GM11168 (cell line): ENCODE results near the gene COL4A6.

Source experiments
- in situ Hi-C: fragments of 300-500 bp; cut with MboI; formaldehyde crosslinking; loops from one replicate; pipeline ENCODE4 v1.12.0; 2022; ENCODE audit warnings: low sequenced_read_pairs; ENCODE audit not compliant: unreplicated experiment

COL4A6 gene

DNA sequence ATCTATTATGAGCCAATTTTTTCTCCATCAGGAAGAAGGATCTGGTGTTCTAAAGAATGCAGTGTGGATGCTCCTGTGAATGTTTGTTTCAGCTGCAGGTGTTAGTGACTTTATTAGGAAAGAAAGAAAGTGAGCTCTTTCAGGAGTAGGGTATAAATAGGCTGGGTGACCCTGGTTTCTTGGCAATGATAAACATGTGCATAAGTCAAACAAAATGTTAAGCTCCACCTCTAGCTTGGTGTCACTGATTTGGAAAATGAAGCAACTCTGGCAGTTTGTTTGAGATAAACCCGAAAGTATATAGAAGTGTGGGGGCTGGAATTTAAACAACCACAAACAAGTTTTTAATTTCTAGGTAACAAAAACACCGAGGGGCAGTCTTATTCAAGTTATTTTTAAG lies 152.3 kb downstream of the COL4A6 start:
- in situ Hi-C loops = no loop called here

DNA sequence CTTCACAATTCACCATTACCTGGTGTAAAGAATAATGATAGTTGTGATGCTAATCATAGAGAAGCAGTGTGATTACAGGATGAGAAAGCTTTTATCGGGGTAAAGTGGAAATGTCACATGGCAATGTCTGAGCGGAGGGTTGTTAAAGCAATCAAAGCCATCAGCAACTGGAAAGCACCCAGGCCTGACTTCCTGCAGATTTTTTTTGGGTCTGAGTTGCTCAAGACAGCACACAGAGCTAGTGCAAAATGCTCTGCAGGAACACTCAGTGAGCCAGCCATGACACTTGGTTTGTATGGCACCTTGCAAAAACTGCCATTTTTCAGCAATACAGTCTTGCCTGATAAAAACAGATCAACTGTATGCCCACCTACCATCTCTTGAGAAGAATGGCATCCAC lies 152.9 kb downstream of the COL4A6 start:
- in situ Hi-C loops = no loop called here

DNA sequence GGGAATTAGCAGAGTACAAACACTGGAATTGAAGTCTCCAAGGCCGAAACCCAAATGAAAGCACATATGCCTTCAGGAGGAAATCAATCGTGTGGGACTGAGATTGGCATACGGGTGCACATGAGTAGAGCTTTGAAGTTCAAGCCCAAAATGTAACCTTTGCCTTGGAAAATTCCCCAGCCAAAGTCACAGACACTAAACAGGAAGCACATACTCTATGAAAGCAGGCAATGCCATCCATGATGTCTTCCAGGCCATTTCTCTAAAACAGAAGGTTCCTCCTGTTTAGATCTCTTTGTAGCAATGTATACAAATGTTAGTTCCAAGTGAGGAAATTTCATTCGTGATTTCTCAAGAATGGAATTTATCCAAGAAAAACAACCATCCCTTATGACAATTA lies 162.5 kb downstream of the COL4A6 start:
- in situ Hi-C loops = no loop called here

DNA sequence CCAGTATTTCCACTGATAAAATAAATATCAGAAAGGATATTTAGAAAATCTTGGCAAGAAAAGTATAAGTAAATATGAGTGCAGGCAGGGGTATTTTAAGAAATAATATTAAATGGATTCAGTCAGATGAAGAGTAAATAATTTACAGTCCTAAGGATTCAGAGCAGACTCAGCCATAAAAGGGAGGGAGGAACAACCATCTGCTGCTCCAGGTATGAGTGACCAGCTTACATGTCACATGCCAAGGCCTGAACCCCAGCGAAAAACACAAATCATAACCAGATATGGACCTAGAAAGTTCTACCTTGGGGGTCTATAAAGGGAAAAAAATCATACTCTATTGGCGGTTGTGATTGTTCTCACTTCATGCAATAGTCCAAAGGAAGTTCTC lies 166.8 kb downstream of the COL4A6 start:
- in situ Hi-C loops = no loop called here

DNA sequence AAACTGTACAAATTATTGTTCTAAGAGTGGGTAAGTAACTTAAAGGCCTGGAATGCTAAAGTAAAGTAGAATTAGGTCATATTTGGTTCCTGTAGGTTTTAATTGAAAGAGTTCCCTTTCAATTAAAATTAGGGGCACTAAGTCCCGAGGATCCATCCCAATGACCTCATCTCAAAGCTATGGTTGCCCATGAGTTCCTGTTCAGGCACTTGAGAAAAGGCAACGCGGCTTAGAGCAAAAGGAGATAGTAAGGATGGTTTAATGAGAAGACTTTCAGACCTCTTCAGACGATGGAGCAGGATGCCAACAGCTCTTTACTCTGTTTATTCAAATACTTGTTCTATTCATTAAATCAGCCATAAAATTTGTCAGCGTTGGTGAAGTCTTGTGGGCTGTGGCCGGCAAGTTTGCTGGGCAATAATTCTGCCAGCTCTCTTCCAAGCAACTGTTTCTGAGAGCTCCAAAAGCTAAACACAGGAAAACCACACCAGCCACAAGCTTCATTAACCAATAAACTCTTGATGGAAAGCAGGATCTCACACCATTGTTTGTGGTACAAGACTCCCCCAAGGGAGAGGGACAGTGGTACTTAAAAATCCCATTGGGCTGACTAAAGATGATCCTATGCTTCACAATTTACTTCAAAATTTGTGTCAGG lies 167.4 kb downstream of the COL4A6 start:
- in situ Hi-C loops = no loop called here

DNA sequence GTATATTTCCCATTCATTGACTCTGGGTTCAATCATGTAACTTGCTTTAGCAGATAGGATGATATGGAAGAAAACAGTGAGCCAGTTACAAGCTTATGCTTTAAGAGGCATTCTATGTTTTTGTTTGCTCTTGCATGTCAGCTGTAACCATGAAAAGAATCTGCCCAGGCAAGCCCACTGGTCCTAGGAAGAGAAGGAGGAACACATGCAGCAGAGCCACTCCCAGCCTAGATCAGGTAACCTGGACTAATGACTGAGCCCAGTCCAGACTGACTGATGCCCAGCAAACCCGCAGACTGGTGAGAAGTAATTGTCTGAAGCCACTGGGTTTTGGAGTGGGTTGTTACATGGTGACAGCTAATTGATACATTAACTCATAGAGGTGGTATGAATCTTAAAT lies 167.9 kb downstream of the COL4A6 start:
- in situ Hi-C loops = no loop called here

DNA sequence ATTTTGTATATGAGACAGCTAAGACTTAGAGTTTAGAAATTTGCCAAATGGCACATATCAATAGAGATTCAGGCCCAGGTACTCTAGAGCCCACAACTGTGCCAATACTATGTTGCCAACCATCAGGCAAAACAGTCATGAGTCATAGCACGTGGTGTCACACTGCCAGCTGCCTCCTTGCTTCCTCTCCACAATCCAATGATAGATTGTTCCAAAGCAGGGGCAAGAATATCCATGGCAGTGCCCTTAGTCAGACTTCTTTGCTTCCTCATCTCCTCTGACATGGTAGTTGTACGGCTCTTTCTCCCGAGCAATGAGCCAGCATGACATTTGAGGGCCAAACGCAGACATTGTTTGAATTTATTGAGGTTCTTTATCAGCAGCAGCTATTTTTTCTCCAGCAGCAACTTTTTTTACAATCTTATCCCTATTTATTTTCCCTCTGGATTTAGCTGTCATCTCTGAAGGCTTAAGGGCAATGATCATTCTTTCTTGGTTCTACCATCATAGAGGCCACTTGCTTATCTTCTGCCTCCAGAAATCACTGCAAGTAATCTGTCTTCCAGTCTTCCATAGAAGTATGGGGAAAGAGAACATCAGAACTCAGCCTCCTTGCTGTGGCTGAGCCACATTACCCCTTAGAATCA lies 169.7 kb downstream of the COL4A6 start:
- in situ Hi-C loops = no loop called here

DNA sequence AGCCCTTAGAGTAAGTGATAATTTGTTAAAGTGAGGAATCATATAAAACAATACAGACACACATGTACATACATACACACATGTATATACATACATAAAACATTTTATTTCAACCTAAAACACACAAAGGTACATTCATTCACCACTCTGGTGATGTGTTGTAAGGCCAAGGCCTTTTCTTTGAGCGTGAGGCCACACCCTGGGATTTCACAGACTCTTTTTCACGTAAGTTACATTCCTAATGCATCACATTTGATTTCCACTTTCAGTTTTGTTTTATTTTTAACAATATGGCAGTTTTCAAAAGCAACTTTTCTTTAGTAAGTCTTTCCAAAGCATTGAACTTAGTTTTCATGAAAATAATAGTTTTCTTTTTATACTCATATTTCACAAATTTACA lies 170.7 kb downstream of the COL4A6 start:
- in situ Hi-C loops = no loop called here

DNA sequence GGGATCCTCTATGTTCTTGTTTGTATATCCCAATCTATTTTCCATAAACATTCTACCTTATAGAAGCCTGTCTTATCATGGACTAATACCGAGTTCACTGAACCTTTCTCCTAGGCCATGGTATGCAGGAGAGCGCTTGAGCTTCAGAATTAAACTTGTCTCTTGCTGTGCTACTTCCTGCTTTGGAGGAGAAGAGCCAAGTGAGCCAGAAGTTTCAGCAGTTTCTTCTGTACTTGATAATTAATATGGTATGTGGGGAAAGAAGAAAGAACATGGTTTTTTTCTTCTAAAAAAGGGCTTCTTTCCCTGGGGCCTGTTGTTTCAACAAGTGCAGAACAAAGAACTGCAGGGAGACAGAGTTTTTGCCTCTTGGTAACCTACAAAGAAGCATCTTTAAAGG lies 173.8 kb downstream of the COL4A6 start:
- in situ Hi-C loops = no loop called here

DNA sequence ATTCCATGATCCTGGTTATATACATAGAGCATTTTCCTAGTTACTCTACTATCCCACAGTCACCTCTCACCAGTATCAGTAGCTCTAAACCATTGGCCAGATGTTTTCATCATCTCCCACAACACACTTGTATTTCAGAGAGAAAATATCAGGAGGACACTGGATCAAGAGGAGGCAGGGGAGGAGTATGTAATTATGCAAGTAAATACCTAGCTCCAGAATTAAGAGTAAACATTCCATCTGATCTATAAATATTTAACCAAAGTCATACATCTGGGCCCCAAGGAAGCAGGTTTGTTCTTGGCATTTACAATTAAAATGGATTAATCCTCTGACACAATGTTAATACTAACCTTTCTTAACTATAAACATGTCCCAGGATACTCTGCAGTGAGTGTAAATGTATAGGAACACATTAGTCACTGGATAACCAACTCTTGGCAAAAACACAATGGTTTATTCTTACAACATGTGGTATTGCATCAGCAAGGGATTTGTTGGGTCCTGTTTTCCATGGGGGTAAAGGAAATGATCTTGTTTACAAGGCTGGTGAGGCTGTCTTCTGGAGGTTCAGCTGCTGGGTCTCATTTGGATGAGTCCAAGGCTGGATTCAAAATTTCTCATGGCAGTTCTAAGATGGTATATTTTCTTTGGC lies 176.5 kb downstream of the COL4A6 start:
- in situ Hi-C loops = no loop called here

DNA sequence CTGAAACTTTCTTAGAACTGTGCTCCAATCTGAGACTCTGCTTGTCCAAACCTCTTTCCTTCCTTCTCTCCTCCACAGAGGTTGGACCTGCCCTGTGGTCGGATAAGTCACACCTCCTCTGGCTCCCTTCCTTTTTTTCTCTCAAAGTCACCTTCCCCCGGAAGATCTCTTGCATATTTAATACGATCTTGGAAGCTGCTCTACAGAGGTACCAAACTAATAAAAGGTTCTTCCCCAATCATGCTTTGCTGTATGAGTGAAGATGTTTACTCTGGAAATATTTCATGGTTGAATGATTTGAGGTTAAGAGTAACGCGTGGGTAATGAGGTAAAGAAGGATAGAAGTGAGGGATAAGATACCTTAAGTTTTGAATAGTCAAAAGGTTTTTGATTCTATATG lies 180.7 kb downstream of the COL4A6 start:
- in situ Hi-C loops = no loop called here

DNA sequence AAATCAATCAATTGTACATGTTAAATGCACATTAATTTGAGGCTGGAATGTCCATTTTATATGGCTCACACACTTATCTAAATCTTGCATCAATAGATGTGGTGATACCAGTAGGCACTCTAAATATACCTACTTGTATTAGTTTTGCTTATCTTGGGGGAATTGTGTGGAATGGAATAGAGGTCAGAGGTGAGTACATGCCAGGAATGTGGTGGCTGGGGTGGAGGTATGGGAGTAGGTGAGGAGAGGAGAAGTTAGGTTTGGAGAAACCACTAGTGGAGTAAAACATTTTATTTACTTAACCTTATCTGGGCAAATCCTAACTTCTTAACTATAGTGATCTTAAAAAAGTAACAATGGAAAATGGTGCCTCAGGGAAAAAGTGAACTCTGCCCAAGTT lies 183.6 kb downstream of the COL4A6 start:
- in situ Hi-C loops = no loop called here

DNA sequence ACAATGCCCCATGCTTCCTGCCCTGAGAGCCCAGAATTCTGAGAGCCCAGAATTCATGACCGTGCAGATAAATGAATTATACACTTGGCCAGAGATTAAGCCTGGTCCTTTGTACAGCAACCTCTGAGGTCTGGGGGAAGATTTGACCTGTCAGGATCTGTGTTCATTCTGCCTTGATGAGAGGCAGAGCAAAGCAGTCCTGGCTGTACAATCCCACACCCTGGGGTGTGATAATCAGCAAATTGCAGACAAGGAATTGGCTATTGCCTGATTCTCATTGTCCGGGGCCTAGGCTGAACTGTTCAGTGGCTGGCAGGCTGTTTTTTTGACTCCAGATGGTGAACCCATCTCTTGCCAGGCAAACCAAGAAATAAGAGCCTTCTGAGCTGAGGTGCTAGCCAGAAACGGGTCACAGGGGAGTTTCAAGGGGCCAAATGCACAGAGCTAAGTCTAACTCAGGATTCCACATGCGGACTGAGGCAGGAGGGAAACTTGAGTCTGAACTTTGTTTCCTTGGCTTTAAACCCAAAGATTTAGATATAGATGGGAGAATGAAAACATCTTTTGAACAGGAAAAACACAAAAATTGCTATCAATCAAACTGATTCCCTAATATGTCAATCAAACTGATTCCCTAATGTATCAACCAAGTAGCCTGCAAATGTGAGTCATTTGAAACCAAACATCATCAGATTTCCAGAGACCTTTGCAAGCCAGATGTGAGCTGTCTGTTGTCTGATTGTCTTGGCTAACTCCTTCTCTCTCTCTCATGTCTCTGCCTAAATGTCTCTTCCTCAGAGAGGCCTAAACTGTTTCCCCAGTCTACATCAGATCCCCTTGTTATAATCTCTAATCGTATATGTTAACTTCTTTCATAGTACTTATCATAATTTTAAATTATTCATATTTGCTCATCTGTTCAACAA lies 187.3 kb downstream of the COL4A6 start:
- in situ Hi-C loops = no loop called here

DNA sequence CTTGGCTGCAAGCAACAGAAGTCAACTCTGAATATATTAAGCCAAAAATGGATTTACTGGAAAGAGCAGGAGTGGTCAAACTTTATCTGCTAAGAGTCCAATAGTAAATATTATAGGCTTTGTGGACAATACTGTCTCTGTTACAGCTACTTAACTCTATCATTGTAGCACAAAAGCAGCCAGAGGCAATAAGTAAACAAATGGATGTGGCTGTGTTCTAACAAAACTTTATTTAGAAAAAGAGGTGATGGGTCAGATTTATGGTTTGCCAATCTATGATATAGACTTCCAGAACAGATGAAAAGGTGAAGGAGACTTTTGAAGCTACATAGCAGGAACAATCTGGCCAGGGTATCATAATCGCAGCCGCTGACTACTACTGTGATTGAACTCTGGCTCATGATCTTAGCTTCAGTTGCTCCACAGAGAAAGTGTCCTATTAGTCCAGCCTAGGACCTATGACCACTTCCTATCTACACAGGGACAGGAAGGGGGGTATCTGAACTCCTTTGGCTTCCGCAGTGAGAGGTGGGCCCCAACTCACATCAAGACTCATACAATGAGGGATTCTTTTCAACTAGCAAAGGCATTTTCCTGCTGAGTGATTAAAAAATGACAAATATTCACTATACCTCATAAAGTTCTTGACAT lies 191.8 kb downstream of the COL4A6 start:
- in situ Hi-C loops = no loop called here

DNA sequence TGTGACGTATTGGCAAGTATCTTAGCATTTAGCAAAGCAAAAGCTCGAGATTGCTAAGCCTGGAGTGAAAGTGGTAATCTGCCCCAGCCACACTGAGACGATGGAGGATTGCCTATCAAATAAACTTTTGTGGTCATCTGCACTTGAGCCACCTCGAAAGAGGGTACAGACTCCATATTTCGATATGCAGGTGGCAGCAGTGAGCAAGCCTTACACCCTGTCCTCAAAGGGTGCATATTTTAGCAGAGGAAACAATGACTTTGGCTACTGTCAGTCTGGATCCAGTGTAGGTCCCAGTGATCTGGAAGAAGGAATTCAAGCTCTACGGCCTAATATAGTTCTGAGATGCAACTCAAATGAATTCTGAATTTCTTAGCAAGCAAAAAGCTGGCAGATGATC lies 192.8 kb downstream of the COL4A6 start:
- in situ Hi-C loops = no loop called here

DNA sequence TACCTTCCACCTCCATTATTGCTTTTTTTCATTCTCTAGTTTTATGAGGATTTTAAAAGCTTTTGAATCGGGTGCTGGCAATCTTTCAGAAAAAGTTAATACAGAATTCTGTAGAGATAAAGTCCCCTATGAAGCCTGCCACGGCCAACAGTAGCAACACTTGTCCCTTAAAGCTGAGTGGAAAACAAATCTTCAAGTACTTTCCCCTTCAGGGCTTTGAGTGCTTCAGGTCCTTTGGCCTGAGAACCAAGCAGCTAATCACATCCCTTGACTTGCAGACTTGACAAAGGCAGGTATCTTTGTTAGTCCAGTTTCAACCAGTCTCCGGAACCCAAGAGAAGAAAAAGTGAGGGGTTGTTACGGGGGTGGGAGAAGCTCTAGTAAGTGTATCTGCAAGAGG lies 202.2 kb downstream of the COL4A6 start:
- in situ Hi-C loops = no loop called here

DNA sequence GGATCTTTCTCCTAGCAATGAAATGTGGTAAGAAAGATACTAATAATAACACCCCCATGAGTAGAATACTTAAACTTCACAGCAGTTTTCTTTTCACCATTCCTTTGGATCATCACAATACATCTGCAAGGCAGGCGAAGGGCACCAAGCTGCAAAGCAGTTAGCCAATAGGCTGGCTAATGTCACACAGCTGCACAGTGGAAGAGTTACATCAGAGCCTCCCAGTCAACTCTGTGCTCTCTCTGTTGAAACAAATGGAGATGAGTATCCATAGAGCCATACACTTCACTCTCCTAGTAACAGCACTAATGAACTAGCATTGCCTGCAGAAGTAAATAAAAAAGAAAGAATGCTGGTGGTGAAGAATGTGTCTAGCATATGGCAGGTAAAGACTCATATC lies 207.6 kb downstream of the COL4A6 start:
- in situ Hi-C loops = no loop called here

DNA sequence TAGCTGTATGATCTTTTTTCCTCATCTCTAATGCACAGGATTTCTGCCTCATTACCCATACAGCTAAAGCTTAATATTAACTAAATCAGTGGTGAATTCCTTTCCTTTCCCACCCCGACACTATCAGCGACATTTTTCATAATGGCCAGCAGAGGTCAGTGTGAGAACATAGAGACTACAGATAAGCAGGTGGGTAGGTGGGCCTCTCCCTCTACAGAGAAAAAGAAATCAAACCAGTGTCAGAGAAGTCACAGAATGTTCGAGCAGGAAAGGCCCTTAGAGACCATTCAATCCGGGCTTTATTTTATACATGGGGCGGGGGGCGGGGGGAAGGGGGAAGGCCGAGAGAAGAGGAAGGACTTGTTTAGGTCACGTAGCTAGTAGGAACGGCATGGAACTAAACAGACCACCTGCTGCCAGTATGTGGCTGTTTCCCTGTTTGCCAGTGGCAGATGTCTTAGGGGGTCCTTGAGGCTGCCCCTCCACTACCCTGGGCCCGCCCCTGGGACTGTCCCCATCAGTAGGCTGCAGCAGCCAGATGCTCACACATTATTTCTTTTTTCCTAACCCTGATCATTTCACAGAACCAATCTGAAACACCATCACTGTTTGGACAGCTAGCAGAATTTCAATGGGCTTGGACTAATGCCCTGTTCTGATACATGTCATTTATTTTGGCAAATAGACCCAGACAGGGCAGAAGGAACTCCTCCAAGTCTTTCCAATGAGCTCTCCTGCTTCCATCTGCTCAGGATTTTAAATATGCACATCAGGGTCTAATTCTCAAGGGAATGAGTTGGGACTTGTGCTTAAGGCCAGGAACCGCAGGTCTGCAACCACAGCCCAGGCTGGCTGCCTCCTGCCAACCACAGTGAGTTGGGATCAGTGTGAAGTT lies 213.2 kb downstream of the COL4A6 start:
- in situ Hi-C loops = no loop called here

DNA sequence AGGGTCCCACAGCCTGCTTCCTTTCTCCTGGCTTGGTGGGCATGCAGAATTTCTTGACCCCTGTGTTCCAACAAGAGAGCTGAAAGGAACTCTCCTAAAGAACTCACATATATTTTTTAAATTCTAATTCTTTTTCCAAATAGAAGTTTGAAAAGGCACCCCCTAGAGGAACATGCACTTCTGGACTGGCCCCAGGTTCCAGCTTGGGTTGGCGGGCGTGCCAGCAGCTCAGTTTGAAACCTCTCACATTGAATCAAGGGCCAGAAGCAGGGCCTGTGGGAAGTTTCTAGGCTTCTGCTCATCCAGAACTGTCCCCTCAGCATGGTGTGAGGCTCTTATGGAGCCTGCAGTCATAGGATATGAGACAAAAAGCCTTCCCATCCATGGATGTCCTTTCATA lies 214.0 kb downstream of the COL4A6 start:
- in situ Hi-C loops = no loop called here
